Esophagus muscularis mucosa (tissue), 4 donors: ENCODE measurements around the gene ZNFX1. TPM values are rescaled to one million over a fixed set of nuclear protein-coding genes. Genes with fewer than 3 reads are reported as not detected.

Source experiments
- DNase-seq: peaks from one replicate; pipeline ENCODE4 v3.0.0-alpha.2; 2017; ENCODE audit errors: extremely low spot score
- H3K27ac ChIP-seq, 4 donors: fragments of 200-600 bp; sonication (generic); replicated peaks in 1 of 4; 1 replicate in 3 of 4; 2 replicates in 1 of 4; pipeline ENCODE4 v1.5.1; 2016 to 2019; ENCODE audit warnings: mild to moderate bottlenecking in 1 of 4
- H3K27me3 ChIP-seq, 4 donors: fragments of 200-600 bp; sonication (generic); one replicate each; pipeline versions ENCODE4 v1.5.1 to v1.6.0; 2016 to 2019
- H3K36me3 ChIP-seq, 4 donors: fragments of 200-600 bp; sonication (generic); one replicate each; pipeline ENCODE4 v1.5.1; 2016 to 2019
- H3K4me1 ChIP-seq, 4 donors: fragments of 200-600 bp; sonication (generic); one replicate each; pipeline ENCODE4 v1.5.1; 2016 to 2019
- H3K4me3 ChIP-seq, 4 donors: fragments of 200-600 bp; sonication (generic); 1 replicate in 2 of 4; 2 replicates in 2 of 4; pipeline ENCODE4 v1.5.1; 2016 to 2019; ENCODE audit warnings: mild to moderate bottlenecking in 4 of 4, moderate library complexity in 1 of 4
- H3K9me3 ChIP-seq, 4 donors: fragments of 200-600 bp; sonication (generic); 1 replicate in 3 of 4; 2 replicates in 1 of 4; pipeline ENCODE4 v1.5.1; 2016 to 2019
- CTCF ChIP-seq, 3 experiments: fragments of 200-600 bp in 2 of 3; fragments of 450-650 bp in 1 of 3; sonication (generic) in 2 of 3; IDR thresholded peaks; one replicate each; pipeline ENCODE4 v1.5.1; 2017 to 2019; ENCODE audit warnings: antibody characterized with exemption in 3 of 3, mild to moderate bottlenecking in 2 of 3, moderate library complexity in 1 of 3
- EP300 ChIP-seq: sonication (generic); formaldehyde crosslinking; IDR thresholded peaks from one replicate; pipeline ENCODE4 v1.6.1; 2017; ENCODE audit warnings: antibody characterized with exemption
- POLR2A ChIP-seq: fragments of 450-650 bp; IDR thresholded peaks from one replicate; pipeline ENCODE4 v1.6.1; 2017; ENCODE audit warnings: antibody characterized with exemption, moderate library complexity, mild to moderate bottlenecking, low read depth
- POLR2AphosphoS5 ChIP-seq, 2 donors: sonication (generic); formaldehyde crosslinking; IDR thresholded peaks; one replicate each; pipeline ENCODE4 v1.6.1; 2017; ENCODE audit warnings: antibody characterized with exemption in 2 of 2
- WGBS: methylation state at CpG from one replicate; pipeline ENCODE4 v1.1.5; 2018; 5-methylcytosine and 5-hydroxymethylcytosine counted together
- intact Hi-C: fragments of 100-400 bp; cut with DNase I; formaldehyde crosslinking; loops from one replicate; pipeline ENCODE4 v1.15.1; 2023
- total RNA-seq, 4 donors: library from RNA; depleted of rRNA; stranded (reverse); fragments of >200 nt; gene quantifications; one replicate each; pipeline versions ENCODE4 v1.1.0 to v1.2.1, GENCODE V29; 2016

Gene ZNFX1
- total RNA-seq, 4 donors from 2014 or later, result 35.7 to 46.7 (median 41.3) TPM

GRCh38 chr20:49256261-49256660 is 21.6 kb downstream of the ZNFX1 start:
- intact Hi-C loops, result loop anchor here (10.0 kb wide), 1 partner anchor 279 kb away; no protein-coding TSS in a partner anchor
- Histone ChIP-seq H3K27me3 (no peaks in the 10 kb centered on the region), H3K27ac (no peak overlapping the region), H3K36me3 (peaks cover 73 to 100% (median 99%) of the 10 kb centered on the region in 4 donors), H3K4me3 (no peak overlapping the region), H3K9me3 (no peaks in the 10 kb centered on the region), H3K4me1 (no peaks in the 10 kb centered on the region)
- no peak for DNase-seq
- TF ChIP-seq POLR2A (no peak), CTCF (IDR thresholded peaks at IDR 0.05) (no peak), EP300 (no peak), POLR2AphosphoS5 (IDR thresholded peaks at IDR 0.05) (no peak)
- WGBS, result 58% methylated on average over 6 of the region's 6 CpGs

- Histone ChIP-seq H3K4me1 (peaks cover 0 to 9% (median 4%) of the 10 kb centered on the region in 4 donors), H3K4me3 (no peak overlapping the region), H3K27ac (no peak overlapping the region), H3K27me3 (no peaks in the 10 kb centered on the region), H3K9me3 (no peaks in the 10 kb centered on the region), H3K36me3 (peaks cover 78 to 100% (median 100%) of the 10 kb centered on the region in 4 donors)
- WGBS, result 84% methylated on average over 6 of the region's 6 CpGs
- intact Hi-C loops, result loop anchor here (10.0 kb wide), 1 partner anchor 282 kb away; no protein-coding TSS in a partner anchor
- TF ChIP-seq CTCF (IDR thresholded peaks at IDR 0.05) (no peak), EP300 (no peak), POLR2A (no peak), POLR2AphosphoS5 (IDR thresholded peaks at IDR 0.05) (no peak)
- DNase-seq, result no peak
Measured at GRCh38 chr20:49252556-49253350, 25.1 kb downstream of the ZNFX1 start.

- Histone ChIP-seq H3K27ac (no peak overlapping the region), H3K9me3 (no peaks in the 10 kb centered on the region), H3K36me3 (peaks cover 56 to 100% (median 94%) of the 10 kb centered on the region in 4 donors), H3K4me1 (peaks cover 15 to 26% (median 17%) of the 10 kb centered on the region in 4 donors), H3K4me3 (no peak overlapping the region), H3K27me3 (no peaks in the 10 kb centered on the region)
- intact Hi-C loops, result no loop called here
- 84% methylated on average over 12 of the region's 18 CpGs for WGBS
- TF ChIP-seq POLR2AphosphoS5 (IDR thresholded peaks at IDR 0.05) (no peak), POLR2A (no peak), EP300 (no peak), CTCF (IDR thresholded peaks at IDR 0.05) (no peak)
- no peak for DNase-seq
Measured at GRCh38 chr20:49248879-49249665, 28.8 kb downstream of the ZNFX1 start.

- 90% methylated on average over 10 of the region's 10 CpGs for WGBS
- H3K27me3 ChIP-seq, result no peaks in the 10 kb centered on the region
- intact Hi-C loops, result no loop called here
- H3K4me1 ChIP-seq, result peaks cover 15 to 26% (median 17%) of the 10 kb centered on the region in 4 donors
- peaks cover 56 to 100% (median 94%) of the 10 kb centered on the region in 4 donors for H3K36me3 ChIP-seq
- no peak overlapping the region for H3K27ac ChIP-seq
- H3K9me3 ChIP-seq, result no peaks in the 10 kb centered on the region
- no peak overlapping the region for H3K4me3 ChIP-seq
- no peak for DNase-seq
- TF ChIP-seq POLR2A (no peak), EP300 (no peak), CTCF (IDR thresholded peaks at IDR 0.05) (no peak), POLR2AphosphoS5 (IDR thresholded peaks at IDR 0.05) (no peak)
Measured at GRCh38 chr20:49248301-49248700, 29.6 kb downstream of the ZNFX1 start.
